HS-5 (cell line): ENCODE data around the gene MTMR8.

ENCODE experiments used
- DNase-seq: peaks from one replicate; pipeline ENCODE4 v3.0.0-alpha.2; 2012; ENCODE audit warnings: low read depth

The MTMR8 gene

DNA sequence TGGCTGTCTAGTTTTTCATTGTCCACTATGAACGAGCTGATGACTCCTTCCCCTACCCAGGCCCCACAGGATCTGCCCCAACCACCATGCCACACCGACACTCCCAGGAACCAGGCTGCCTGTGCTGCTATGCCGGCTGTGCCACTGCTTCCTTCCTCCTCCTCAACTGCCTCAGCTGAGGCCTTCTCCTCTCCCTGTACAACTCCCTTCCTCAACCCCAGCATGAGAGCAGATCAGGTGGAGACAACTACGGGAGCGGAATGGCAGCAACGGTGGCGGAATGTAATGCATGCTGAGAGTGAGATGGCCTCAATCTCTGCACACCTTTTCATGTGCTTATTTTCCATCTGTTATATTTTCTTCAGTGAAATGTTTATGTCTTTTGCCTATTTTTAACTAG, 88.5 kb downstream of the MTMR8 start:
- no peak for DNase-seq

DNA sequence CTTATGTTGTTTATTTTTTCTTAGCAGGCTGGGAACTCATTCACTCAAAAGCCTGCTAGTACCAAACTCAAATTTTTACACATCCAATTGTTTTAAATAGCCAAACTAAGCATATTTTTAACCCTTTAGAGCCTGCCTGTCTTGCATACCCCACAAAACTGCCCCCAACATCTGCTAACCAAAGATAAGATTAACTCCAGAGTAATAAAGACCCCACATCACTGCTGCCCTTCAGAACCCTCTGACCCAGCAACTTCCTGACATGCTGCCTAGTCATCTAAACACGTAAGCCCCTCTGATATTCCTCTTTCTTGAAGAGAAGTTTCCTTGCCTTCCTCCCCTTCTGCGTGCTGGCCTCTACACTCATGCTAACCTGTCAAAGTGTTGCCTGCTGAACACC, 104.1 kb downstream of the MTMR8 start:
- DNase-seq, result no peak

DNA sequence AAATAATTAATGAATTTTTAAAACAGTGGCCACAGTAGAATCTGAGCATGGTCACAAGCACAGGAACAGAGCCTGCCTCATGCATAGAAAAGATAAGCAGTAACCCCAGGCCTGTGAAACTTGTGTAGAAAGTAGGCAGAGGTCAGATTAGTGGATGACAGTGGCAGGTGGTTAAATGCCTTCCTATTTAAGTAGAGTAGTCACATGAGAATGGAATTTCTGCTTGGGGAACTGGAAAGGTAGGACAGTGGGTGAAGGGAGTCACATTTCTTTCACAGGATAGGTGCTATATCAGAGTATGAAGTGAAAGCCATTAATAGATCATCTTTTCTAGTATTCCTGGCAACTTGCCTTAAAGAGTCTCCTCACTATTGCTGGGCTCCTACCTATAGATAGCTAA, 130.0 kb downstream of the MTMR8 start:
- DNase-seq, result no peak

DNA sequence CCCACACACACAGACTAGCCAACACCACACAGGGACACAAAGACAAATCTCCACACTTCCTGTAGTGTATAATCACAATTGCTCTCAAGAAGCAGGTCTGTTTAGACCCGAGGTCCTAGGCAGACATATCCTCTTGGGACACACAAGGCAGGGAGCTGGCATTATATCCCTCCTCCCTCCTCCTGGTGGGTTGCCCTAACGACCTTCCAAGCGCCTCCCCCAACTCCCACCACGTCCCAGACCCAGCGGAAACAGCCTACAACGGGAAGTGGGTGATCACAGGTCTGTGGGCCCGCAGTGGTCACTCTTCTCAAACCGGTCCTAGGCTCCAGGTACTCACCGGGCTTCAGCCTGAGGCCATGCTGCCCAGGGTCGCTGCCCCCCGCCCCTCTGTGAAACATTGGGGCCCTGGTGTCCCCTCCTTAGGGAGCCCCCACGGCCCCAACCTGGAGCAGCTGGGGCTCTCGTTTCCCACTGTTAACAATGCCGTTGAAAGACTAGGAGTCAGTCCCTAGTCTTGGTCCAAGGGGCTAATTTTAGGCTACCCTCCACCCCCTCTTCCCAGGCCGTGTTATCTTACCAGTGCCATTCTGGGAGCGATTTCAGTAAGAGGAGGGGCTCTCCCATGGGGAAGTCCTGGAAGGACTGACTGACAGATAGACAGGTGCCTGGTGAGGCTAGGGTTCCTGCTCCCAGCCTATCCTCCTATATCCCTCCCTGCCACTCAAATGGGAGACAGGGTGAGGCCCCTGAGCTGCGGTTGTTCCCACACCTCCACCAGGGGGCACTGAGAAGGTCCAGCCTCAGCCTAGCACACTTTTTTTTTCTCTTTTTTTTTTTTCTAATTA, 164.9 kb downstream of the MTMR8 start, which contains the start of gene ASB12:
ASB12 (minus strand) TSS at position 485 of the 848 bp plus-strand sequence. CDS start 4,957 bp downstream, outside the sequence.
- DNase-seq, result no peak

DNA sequence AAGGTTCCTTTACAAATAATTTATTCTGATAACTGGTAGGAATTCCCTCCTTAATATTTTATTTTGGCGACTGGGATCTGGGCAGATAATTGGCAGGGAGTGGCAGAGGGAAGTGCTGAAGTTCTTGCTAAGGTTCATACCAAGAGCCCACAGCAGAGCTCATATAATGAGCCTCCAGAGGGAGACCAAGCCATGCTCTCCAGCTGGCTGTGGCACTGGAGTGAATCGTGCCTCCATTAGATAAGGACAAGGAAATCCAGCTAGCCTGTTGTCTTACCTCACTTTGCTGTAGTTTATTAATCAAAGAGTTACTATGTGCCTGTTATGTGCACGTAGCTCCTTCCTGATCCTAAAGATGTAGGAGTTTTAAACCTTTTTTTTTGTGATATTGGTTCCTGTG, 166.1 kb downstream of the MTMR8 start:
- no peak for DNase-seq
